Measurements from ENCODE around the gene CASP1. TPM values are rescaled to one million over a fixed set of nuclear protein-coding genes. Genes with fewer than 3 reads are reported as not detected.

Gene CASP1
- 0.15 to 1.0 TPM (median 0.41 TPM) in 5 replicates for total RNA-seq (2022; extraction: Qiagen RNA extraction; ENCODE audit: low read depth)

GRCh38 chr11:105034813-105035620 is at the start of gene CASP1:
Gene CASP1 (minus strand): TSS chr11:105035144. CDS start chr11:105035113, 31 bp downstream.

GRCh38 chr11:105044557-105045524 is 9.9 kb upstream of the CASP1 start, which contains the start of gene CARD16:
Gene CARD16 (minus strand): TSS chr11:105045335. CDS start chr11:105045297, 38 bp downstream.

GRCh38 chr11:105023003-105023402 is 11.9 kb downstream of the CASP1 start, which contains the start of gene CASP5:
Gene CASP5 (minus strand): TSS chr11:105023168. CDS start chr11:105023136, 32 bp downstream.

Other genes starting within 250 kb of the CASP1 start
- not detected in 5 replicates for gene CASP12, start 136.7 kb downstream of the CASP1 start, total RNA-seq (2022; extraction: Qiagen RNA extraction; ENCODE audit: low read depth)
- gene CASP4, start 66.6 kb downstream of the CASP1 start, total RNA-seq (2022; extraction: Qiagen RNA extraction; ENCODE audit: low read depth): 5.0 to 7.0 TPM (median 5.8 TPM) in 5 replicates
- not detected in 5 replicates for gene CASP5, start 12.0 kb downstream of the CASP1 start, total RNA-seq (2022; extraction: Qiagen RNA extraction; ENCODE audit: low read depth)
- not detected in 5 replicates for gene CARD16, start 10.2 kb upstream of the CASP1 start, total RNA-seq (2022; extraction: Qiagen RNA extraction; ENCODE audit: low read depth)
- not detected in 5 replicates for gene CARD18, start 104.6 kb upstream of the CASP1 start, total RNA-seq (2022; extraction: Qiagen RNA extraction; ENCODE audit: low read depth)